Stimulated activated memory B cell treated with anti-CD40 and anti-IgM and Interleukin-4, amounts not matched to agents 10 μg/mL and 1 μg/mL and 100 μg/mL, for 72 hours (primary cell): Measurements from ENCODE around the gene RAB3D.
A peak's percentile ranks its signal among the peaks of the same experiment; 100 is the strongest.
"Not testable (repeated sequence)": the region's sequence is repeated elsewhere in the genome, so short reads cannot be mapped to it uniquely, and the experiment has no call there.

Experiments used
- ATAC-seq: fragments of 150-1000 bp; cut with Tn5 transposase; 2 replicates; pipeline ENCODE4 v1.10.0; 2021
- H3K27ac Mint-ChIP-seq: one replicate; pipeline ENCODE4 v1.8.0; 2022; ENCODE audit warnings: mild to moderate bottlenecking, mixed read lengths
- H3K27me3 Mint-ChIP-seq: one replicate; pipeline ENCODE4 v1.8.0; 2022; ENCODE audit warnings: mixed read lengths
- H3K36me3 Mint-ChIP-seq: one replicate; pipeline ENCODE4 v1.8.0; 2022; ENCODE audit warnings: mixed read lengths
- H3K4me1 Mint-ChIP-seq: one replicate; pipeline ENCODE4 v1.8.0; 2022; ENCODE audit warnings: mixed read lengths
- H3K4me3 Mint-ChIP-seq: one replicate; pipeline ENCODE4 v1.8.0; 2022; ENCODE audit warnings: mild to moderate bottlenecking, moderate library complexity, mixed read lengths
- H3K9me3 Mint-ChIP-seq: one replicate; pipeline ENCODE4 v1.8.0; 2022; ENCODE audit warnings: mixed read lengths

RAB3D gene

GRCh38 chr19:11332822-11333221 lies 6.6 kb downstream of the RAB3D start:
- H3K4me3 Mint-ChIP-seq, result no peak overlapping the region
- no peak for ATAC-seq
- no peak overlapping the region for H3K27ac Mint-ChIP-seq
- H3K36me3 Mint-ChIP-seq, result peaks cover 42% of the 10 kb centered on the region
- H3K27me3 Mint-ChIP-seq, result no peaks in the 10 kb centered on the region
- peaks cover 3% of the 10 kb centered on the region for H3K9me3 Mint-ChIP-seq
- H3K4me1 Mint-ChIP-seq, result no peaks in the 10 kb centered on the region

GRCh38 chr19:11331502-11331901 lies 8.0 kb downstream of the RAB3D start:
- Mint-ChIP-seq H3K9me3 (peaks cover 3% of the 10 kb centered on the region), H3K4me1 (no peaks in the 10 kb centered on the region), H3K36me3 (peaks cover 45% of the 10 kb centered on the region), H3K27ac (no peak overlapping the region), H3K4me3 (no peak overlapping the region), H3K27me3 (no peaks in the 10 kb centered on the region)
- no peak for ATAC-seq

GRCh38 chr19:11330127-11330526 lies 9.3 kb downstream of the RAB3D start:
- no peak overlapping the region for H3K4me3 Mint-ChIP-seq
- ATAC-seq, result no peak
- H3K27ac Mint-ChIP-seq, result no peak overlapping the region
- no peaks in the 10 kb centered on the region for H3K9me3 Mint-ChIP-seq
- no peaks in the 10 kb centered on the region for H3K27me3 Mint-ChIP-seq
- H3K36me3 Mint-ChIP-seq, result peaks cover 31% of the 10 kb centered on the region
- no peaks in the 10 kb centered on the region for H3K4me1 Mint-ChIP-seq

- no peak overlapping the region for H3K27ac Mint-ChIP-seq
- H3K27me3 Mint-ChIP-seq, result peaks cover 20% of the 10 kb centered on the region
- no peak for ATAC-seq
- peaks cover 31% of the 10 kb centered on the region for H3K4me1 Mint-ChIP-seq
- H3K4me3 Mint-ChIP-seq, result no peak overlapping the region
- no peaks in the 10 kb centered on the region for H3K9me3 Mint-ChIP-seq
- peaks cover 5% of the 10 kb centered on the region for H3K36me3 Mint-ChIP-seq
Measured at GRCh38 chr19:11325544-11325943, 13.9 kb downstream of the RAB3D start.

- Mint-ChIP-seq H3K27me3 (peaks cover 24% of the 10 kb centered on the region), H3K36me3 (peaks cover 5% of the 10 kb centered on the region), H3K4me1 (peaks cover 35% of the 10 kb centered on the region), H3K9me3 (no peaks in the 10 kb centered on the region), H3K27ac (peak overlapping the region; percentile 51), H3K4me3 (no peak overlapping the region)
- ATAC-seq, result no peak
Measured at GRCh38 chr19:11324748-11325389, 14.6 kb downstream of the RAB3D start.

GRCh38 chr19:11324079-11324661 lies 15.3 kb downstream of the RAB3D start:
- peaks cover 24% of the 10 kb centered on the region for H3K27me3 Mint-ChIP-seq
- peak; percentile 67 for ATAC-seq
- peaks cover 35% of the 10 kb centered on the region for H3K4me1 Mint-ChIP-seq
- no peak overlapping the region for H3K4me3 Mint-ChIP-seq
- H3K9me3 Mint-ChIP-seq, result no peaks in the 10 kb centered on the region
- H3K27ac Mint-ChIP-seq, result peak overlapping the region; percentile 51
- peaks cover 5% of the 10 kb centered on the region for H3K36me3 Mint-ChIP-seq

GRCh38 chr19:11323601-11324078 lies 15.8 kb downstream of the RAB3D start:
- H3K9me3 Mint-ChIP-seq, result no peaks in the 10 kb centered on the region
- no peak overlapping the region for H3K4me3 Mint-ChIP-seq
- peaks cover 24% of the 10 kb centered on the region for H3K27me3 Mint-ChIP-seq
- H3K4me1 Mint-ChIP-seq, result peaks cover 35% of the 10 kb centered on the region
- peak overlapping the region; percentile 51 for H3K27ac Mint-ChIP-seq
- peaks cover 5% of the 10 kb centered on the region for H3K36me3 Mint-ChIP-seq
- no peak for ATAC-seq

- ATAC-seq, result no peak
- Mint-ChIP-seq H3K4me3 (no peak overlapping the region), H3K27ac (no peak overlapping the region), H3K36me3 (peaks cover 5% of the 10 kb centered on the region), H3K4me1 (peaks cover 35% of the 10 kb centered on the region), H3K27me3 (peaks cover 24% of the 10 kb centered on the region), H3K9me3 (no peaks in the 10 kb centered on the region)
Measured at GRCh38 chr19:11322269-11323024, 17.0 kb downstream of the RAB3D start.

- Mint-ChIP-seq H3K4me1 (peaks cover 35% of the 10 kb centered on the region), H3K36me3 (no peaks in the 10 kb centered on the region)
- ATAC-seq, result no peak
Measured at GRCh38 chr19:11321191-11322126, 18.0 kb downstream of the RAB3D start.

GRCh38 chr19:11320278-11320995 lies 19.0 kb downstream of the RAB3D start:
- not testable (repeated sequence) for H3K9me3 Mint-ChIP-seq, H3K4me3 Mint-ChIP-seq, H3K36me3 Mint-ChIP-seq, ATAC-seq
- H3K4me1 Mint-ChIP-seq, result peaks cover 35% of the 10 kb centered on the region
- H3K27ac Mint-ChIP-seq, result peak overlapping the region; percentile 25
- peaks cover 24% of the 10 kb centered on the region for H3K27me3 Mint-ChIP-seq

More at GRCh38 chr19:11321191-11322126, 18.0 kb downstream of the RAB3D start:
- H3K27ac Mint-ChIP-seq, result peak overlapping the region; percentile 25
- no peaks in the 10 kb centered on the region for H3K9me3 Mint-ChIP-seq
- H3K27me3 Mint-ChIP-seq, result peaks cover 24% of the 10 kb centered on the region
- H3K4me3 Mint-ChIP-seq, result no peak overlapping the region

GRCh38 chr19:11306337-11306736 lies 33.1 kb downstream of the RAB3D start:
- Mint-ChIP-seq H3K27me3 (peaks cover 17% of the 10 kb centered on the region), H3K27ac (no peak overlapping the region), H3K4me1 (no peaks in the 10 kb centered on the region), H3K9me3 (no peaks in the 10 kb centered on the region), H3K36me3 (no peaks in the 10 kb centered on the region), H3K4me3 (no peak overlapping the region)
- ATAC-seq, result no peak

- H3K36me3 Mint-ChIP-seq, result no peaks in the 10 kb centered on the region
- peaks cover 20% of the 10 kb centered on the region for H3K27me3 Mint-ChIP-seq
- no peak overlapping the region for H3K27ac Mint-ChIP-seq
- no peak for ATAC-seq
- H3K4me3 Mint-ChIP-seq, result no peak overlapping the region
- no peaks in the 10 kb centered on the region for H3K9me3 Mint-ChIP-seq
- H3K4me1 Mint-ChIP-seq, result no peaks in the 10 kb centered on the region
Measured at GRCh38 chr19:11304936-11305335, 34.5 kb downstream of the RAB3D start.

GRCh38 chr19:11300811-11301120 lies 38.7 kb downstream of the RAB3D start:
- H3K4me1 Mint-ChIP-seq, result no peaks in the 10 kb centered on the region
- no peaks in the 10 kb centered on the region for H3K36me3 Mint-ChIP-seq
- ATAC-seq, result no peak
- no peak overlapping the region for H3K27ac Mint-ChIP-seq
- no peak overlapping the region for H3K4me3 Mint-ChIP-seq
- no peaks in the 10 kb centered on the region for H3K9me3 Mint-ChIP-seq
- peaks cover 30% of the 10 kb centered on the region for H3K27me3 Mint-ChIP-seq

GRCh38 chr19:11299946-11300810 lies 39.3 kb downstream of the RAB3D start:
- no peak overlapping the region for H3K4me3 Mint-ChIP-seq
- H3K36me3 Mint-ChIP-seq, result no peaks in the 10 kb centered on the region
- H3K27me3 Mint-ChIP-seq, result peaks cover 30% of the 10 kb centered on the region
- no peaks in the 10 kb centered on the region for H3K9me3 Mint-ChIP-seq
- no peaks in the 10 kb centered on the region for H3K4me1 Mint-ChIP-seq
- no peak overlapping the region for H3K27ac Mint-ChIP-seq
- ATAC-seq, result no peak
